BE2C (cell line): Measurements from ENCODE around the gene GNAO1.

Experiments used
- DNase-seq: peaks from one replicate; pipeline ENCODE4 v3.0.0-alpha.2; 2020
- H3K27me3 ChIP-seq: fragments of 250-450 bp; sonication (Bioruptor Pico); 2 replicates; pipeline ENCODE4 v1.5.1; 2020; ENCODE audit warnings: mild to moderate bottlenecking
- H3K36me3 ChIP-seq: fragments of 250-450 bp; sonication (Bioruptor Pico); 2 replicates; pipeline ENCODE4 v1.5.1; 2020; ENCODE audit warnings: mild to moderate bottlenecking
- H3K4me1 ChIP-seq: fragments of 250-450 bp; sonication (Bioruptor Pico); 2 replicates; pipeline ENCODE4 v1.5.1; 2020
- H3K4me3 ChIP-seq: 2 replicates; pipeline ENCODE4 v1.5.1; 2011; ENCODE audit warnings: low read depth, low read length
- H3K9me3 ChIP-seq: fragments of 250-450 bp; sonication (Bioruptor Pico); 2 replicates; pipeline ENCODE4 v1.5.1; 2020
- TF ChIP-seq, protein P1 (sequence below): IDR thresholded peaks from 2 replicates; pipeline ENCODE4 v1.5.1; 2012; ENCODE audit warnings: mild to moderate bottlenecking, low read depth, low read length

Gene GNAO1

DNA sequence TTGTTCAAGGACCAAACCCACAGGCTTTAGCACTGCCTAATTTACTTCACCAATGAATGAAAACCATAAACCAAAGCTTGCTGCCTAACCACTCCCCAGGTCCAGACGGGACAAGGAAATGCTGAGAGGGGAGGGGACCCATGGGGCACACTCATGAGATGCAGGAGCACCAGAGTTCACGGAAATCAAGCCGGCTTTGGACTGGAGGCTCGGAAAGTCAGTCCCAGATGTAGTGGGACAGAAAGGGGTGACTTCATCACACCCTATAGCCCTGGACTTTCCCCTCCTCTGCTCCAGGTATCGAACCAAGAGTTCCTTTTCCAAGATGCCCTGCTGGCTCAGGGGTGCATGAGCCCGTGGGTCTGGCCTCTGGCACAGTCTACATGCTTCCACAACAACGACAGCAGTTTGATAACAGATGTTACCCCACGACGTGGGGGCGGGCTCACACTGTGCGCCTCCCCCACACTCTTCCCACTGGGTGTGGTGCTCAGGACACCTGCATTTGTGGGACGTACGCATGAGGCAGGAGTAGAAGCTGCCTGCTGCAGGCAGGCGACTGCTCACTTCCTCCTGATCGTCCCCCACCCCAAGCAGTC lies 170.9 kb downstream of the GNAO1 start:
- no peak overlapping the region for H3K4me3 ChIP-seq
- peaks cover 30% of the 10 kb centered on the region for H3K36me3 ChIP-seq
- TF ChIP-seq, protein P1, sequence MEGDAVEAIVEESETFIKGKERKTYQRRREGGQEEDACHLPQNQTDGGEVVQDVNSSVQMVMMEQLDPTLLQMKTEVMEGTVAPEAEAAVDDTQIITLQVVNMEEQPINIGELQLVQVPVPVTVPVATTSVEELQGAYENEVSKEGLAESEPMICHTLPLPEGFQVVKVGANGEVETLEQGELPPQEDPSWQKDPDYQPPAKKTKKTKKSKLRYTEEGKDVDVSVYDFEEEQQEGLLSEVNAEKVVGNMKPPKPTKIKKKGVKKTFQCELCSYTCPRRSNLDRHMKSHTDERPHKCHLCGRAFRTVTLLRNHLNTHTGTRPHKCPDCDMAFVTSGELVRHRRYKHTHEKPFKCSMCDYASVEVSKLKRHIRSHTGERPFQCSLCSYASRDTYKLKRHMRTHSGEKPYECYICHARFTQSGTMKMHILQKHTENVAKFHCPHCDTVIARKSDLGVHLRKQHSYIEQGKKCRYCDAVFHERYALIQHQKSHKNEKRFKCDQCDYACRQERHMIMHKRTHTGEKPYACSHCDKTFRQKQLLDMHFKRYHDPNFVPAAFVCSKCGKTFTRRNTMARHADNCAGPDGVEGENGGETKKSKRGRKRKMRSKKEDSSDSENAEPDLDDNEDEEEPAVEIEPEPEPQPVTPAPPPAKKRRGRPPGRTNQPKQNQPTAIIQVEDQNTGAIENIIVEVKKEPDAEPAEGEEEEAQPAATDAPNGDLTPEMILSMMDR, result no peak
- DNase-seq, result no peak
- no peaks in the 10 kb centered on the region for H3K9me3 ChIP-seq
- no peaks in the 10 kb centered on the region for H3K27me3 ChIP-seq
- H3K4me1 ChIP-seq, result no peaks in the 10 kb centered on the region

DNA sequence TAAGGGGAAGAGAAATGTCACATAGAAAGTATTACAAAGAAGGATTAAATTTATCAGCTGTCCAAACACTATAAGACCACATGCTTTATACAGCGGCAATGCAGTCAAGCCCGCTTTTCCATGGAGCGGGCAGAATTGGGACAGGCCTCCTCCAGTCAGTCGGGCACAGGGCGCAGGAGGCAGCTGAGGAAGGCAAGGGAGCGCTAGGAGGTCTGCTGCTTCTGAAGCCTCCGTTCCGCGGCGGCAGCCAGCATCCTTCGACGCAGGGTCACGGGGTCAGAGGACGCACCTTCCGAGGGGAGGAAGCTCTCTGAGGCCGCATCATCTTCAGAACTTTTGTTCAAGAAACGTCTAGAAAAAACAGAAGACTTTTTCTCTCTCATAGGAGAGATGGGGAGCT lies 171.4 kb downstream of the GNAO1 start:
- TF ChIP-seq, protein P1, result no peak
- Histone ChIP-seq H3K9me3 (no peaks in the 10 kb centered on the region), H3K27me3 (no peaks in the 10 kb centered on the region), H3K4me1 (no peaks in the 10 kb centered on the region), H3K36me3 (peaks cover 30% of the 10 kb centered on the region), H3K4me3 (no peak overlapping the region)
- DNase-seq, result no peak

DNA sequence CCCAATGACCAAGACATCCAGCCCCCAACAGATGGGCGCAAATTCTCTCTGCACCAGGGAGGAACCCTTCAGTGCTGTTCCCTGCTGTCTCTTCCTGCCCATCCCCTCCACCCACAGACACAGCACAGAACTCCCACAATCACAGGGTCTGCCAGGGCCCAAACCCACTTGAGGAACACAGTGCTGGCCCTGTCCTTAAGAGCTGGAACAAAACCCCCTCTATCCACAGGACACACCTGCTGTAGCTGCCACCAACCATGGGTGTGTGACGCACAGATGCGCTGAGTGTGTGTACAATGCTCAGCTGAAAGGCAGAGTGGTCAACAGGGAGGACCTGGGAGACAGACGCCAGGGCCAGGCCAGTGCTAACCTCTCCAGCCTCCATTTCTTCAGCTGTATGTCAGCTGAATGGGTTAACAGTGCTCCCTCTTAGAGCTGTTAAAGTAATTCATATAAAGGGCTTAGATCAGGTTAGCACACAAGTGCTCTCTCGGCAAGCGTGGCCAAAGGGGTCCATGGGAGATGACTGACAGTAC lies 172.0 kb downstream of the GNAO1 start:
- DNase-seq, result no peak
- H3K9me3 ChIP-seq, result no peaks in the 10 kb centered on the region
- H3K4me1 ChIP-seq, result no peaks in the 10 kb centered on the region
- H3K4me3 ChIP-seq, result no peak overlapping the region
- no peaks in the 10 kb centered on the region for H3K27me3 ChIP-seq
- TF ChIP-seq, protein P1, result no peak
- peaks cover 30% of the 10 kb centered on the region for H3K36me3 ChIP-seq

DNA sequence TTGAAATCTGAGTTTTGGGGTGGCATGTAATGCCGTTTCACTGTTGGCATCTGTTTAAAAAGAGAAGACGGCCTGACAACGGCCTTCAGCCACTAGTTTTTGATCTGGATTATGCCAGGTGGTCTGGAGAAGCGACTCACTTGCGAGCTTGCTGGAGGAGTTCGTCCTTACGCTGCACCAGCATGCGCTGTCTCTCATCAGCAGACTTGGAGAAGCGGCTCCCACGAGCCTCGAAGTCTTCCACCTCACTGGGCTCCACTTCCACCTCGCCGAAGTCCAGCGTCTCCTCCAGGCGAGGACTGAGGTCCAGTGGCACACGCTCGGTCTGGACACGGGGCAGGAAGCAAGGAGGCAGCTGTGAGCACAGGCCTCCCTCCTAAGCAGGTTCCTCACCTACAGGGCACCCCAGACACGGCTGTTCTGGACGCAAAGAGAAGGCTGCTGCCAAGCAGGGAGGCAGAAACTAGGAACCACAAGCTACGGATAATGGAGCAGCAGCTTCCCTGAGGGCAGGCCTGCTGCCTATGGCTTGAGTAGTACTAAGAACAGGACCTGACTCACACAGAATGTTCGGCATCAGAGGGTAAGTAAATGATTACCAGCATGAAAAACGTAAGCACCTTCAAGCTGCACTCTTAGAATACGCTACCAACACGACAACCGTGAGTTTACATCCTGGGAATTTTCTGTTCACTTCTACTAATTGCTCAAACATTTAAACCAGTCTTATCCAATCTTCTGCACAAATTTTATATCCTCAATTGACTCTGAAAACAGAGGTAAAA lies 172.7 kb downstream of the GNAO1 start:
- no peak for DNase-seq
- no peaks in the 10 kb centered on the region for H3K27me3 ChIP-seq
- H3K4me1 ChIP-seq, result no peaks in the 10 kb centered on the region
- TF ChIP-seq, protein P1, result no peak
- no peaks in the 10 kb centered on the region for H3K9me3 ChIP-seq
- no peak overlapping the region for H3K4me3 ChIP-seq
- H3K36me3 ChIP-seq, result peaks cover 30% of the 10 kb centered on the region

DNA sequence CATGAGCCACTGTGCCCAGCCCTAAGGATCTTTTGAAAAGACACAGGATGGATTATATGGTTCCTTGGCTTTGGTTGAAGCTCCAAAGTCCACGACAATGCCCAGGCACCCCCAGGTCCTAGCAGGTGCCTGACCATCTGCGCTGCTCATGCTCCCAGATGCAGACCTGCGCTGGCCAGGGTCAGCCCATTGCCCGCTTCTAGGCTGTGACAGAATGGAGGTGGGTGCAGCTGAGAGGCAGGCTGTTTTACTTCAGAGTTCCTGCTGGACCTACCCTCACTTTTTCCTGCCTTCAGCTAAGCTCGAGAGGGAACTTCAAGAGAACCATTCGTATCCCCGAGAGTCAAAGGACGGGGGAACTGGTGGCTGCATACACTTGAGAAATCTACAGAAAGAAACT lies 173.6 kb downstream of the GNAO1 start:
- peaks cover 2% of the 10 kb centered on the region; the same call in 1 of the 2 replicates for H3K4me1 ChIP-seq
- H3K27me3 ChIP-seq, result no peaks in the 10 kb centered on the region
- H3K36me3 ChIP-seq, result peaks cover 30% of the 10 kb centered on the region
- H3K9me3 ChIP-seq, result no peaks in the 10 kb centered on the region
- TF ChIP-seq, protein P1, result no peak
- no peak overlapping the region for H3K4me3 ChIP-seq
- DNase-seq, result no peak

DNA sequence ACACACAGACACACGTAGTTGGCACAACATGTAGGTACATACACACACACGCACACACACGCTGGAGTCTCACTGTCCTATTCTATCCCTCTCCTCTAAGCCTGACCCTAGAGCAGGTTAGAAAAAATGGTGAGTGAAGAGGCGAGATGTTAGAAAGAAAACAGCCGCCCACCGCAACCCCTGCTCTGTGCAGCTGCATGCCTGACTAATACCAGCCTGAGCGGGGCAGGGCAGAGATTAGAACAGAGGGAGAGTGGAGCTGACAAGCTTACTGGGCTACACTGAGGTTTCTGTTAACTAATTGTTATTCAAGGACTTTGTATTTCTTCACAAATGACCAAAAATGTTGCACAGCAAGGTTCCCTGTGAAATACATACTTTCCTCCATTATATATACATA lies 174.3 kb downstream of the GNAO1 start:
- TF ChIP-seq, protein P1, result no peak
- H3K4me1 ChIP-seq, result peaks cover 7% of the 10 kb centered on the region
- no peaks in the 10 kb centered on the region for H3K27me3 ChIP-seq
- DNase-seq, result no peak
- H3K9me3 ChIP-seq, result no peaks in the 10 kb centered on the region
- no peak overlapping the region for H3K4me3 ChIP-seq
- peaks cover 30% of the 10 kb centered on the region for H3K36me3 ChIP-seq
